Fibroblast of mammary gland (primary cell): ENCODE data around the gene SHC2.
"Not testable (repeated sequence)": the region's sequence is repeated elsewhere in the genome, so short reads cannot be mapped to it uniquely, and the experiment has no call there.

ENCODE experiments used
- DNase-seq: peaks from one replicate; pipeline ENCODE4 v3.0.0-alpha.2; 2010; ENCODE audit warnings: low read depth
- H3K4me3 ChIP-seq: 2 replicates; pipeline ENCODE4 v1.5.1; 2011; ENCODE audit warnings: low read depth, mild to moderate bottlenecking, low read length, moderate library complexity; ENCODE audit not compliant: control insufficient read depth
- TF ChIP-seq, protein P1 (sequence below): conservative IDR thresholded peaks from 2 replicates; pipeline ENCODE4 v1.5.1; 2011; ENCODE audit warnings: low read depth, low read length, inconsistent platforms; ENCODE audit not compliant: control insufficient read depth, insufficient read depth

The SHC2 gene

GRCh38 chr19:390386-391206 lies 70.2 kb downstream of the SHC2 start:
- no peak overlapping the region for H3K4me3 ChIP-seq
- TF ChIP-seq, protein P1, sequence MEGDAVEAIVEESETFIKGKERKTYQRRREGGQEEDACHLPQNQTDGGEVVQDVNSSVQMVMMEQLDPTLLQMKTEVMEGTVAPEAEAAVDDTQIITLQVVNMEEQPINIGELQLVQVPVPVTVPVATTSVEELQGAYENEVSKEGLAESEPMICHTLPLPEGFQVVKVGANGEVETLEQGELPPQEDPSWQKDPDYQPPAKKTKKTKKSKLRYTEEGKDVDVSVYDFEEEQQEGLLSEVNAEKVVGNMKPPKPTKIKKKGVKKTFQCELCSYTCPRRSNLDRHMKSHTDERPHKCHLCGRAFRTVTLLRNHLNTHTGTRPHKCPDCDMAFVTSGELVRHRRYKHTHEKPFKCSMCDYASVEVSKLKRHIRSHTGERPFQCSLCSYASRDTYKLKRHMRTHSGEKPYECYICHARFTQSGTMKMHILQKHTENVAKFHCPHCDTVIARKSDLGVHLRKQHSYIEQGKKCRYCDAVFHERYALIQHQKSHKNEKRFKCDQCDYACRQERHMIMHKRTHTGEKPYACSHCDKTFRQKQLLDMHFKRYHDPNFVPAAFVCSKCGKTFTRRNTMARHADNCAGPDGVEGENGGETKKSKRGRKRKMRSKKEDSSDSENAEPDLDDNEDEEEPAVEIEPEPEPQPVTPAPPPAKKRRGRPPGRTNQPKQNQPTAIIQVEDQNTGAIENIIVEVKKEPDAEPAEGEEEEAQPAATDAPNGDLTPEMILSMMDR: no peak
- DNase-seq: no peak

- TF ChIP-seq, protein P1: no peak
- DNase-seq: no peak
- H3K4me3 ChIP-seq: no peak overlapping the region
Measured at GRCh38 chr19:389935-390289, 70.9 kb downstream of the SHC2 start.

DNA sequence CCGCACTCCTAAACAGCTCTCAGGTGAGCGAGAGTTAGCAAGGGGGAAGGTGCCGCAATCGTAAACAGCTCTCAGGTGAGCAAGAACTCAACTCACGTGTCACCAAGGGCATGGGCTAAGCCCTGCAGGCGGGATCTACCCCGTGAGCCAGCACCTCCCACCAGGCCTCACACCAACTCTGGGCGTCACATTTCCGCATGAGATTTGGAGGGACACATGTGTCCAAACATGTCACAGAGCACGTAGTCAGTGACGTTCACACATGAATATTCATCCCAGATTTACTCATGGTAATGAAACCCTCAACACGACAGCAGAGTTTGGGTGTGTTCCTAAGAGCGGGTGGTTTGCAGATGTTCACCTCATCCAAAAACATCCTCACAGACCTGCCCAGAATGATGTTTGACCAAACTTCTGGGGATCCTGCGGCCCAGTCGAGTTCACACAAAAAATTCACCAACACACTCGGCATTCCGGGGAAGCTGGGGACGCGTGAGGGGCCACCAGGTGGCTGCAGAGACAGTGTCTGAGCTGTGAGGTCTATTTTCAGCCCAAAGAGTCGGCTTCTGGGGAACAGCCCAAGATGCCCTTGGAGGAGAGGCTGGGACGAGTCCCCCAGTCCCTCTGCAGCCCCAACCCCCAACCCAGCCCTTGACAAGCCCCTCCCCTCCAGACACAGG lies 71.4 kb downstream of the SHC2 start:
- TF ChIP-seq, protein P1: no peak
- no peak overlapping the region for H3K4me3 ChIP-seq
- no peak for DNase-seq

- TF ChIP-seq, protein P1: no peak
- DNase-seq: no peak
- no peak overlapping the region for H3K4me3 ChIP-seq
Measured at GRCh38 chr19:388691-389090, 72.1 kb downstream of the SHC2 start.

DNA sequence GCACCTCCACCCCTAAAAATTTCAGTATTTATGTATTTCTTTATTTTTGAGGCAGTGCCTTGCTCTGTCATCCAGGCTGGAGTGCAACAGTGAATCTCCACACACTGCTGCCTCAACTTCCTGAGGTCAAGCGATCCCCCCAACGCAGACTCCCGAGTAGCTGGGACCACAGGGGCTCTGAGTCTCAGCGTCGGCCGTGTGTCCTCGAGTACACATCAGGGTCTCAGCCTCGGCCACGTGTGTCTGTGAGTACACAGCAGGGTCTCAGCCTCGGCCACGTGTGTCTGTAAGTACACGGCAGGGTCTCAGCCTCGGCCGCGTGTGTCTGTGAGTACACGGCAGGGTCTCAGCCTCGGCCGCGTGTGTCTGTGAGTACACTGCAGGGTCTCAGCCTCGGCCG lies 73.1 kb downstream of the SHC2 start:
- TF ChIP-seq, protein P1: no peak
- no peak overlapping the region for H3K4me3 ChIP-seq
- DNase-seq: no peak

- DNase-seq, H3K4me3 ChIP-seq: not testable (repeated sequence)
Measured at GRCh38 chr19:386632-387301, 74.1 kb downstream of the SHC2 start.

DNA sequence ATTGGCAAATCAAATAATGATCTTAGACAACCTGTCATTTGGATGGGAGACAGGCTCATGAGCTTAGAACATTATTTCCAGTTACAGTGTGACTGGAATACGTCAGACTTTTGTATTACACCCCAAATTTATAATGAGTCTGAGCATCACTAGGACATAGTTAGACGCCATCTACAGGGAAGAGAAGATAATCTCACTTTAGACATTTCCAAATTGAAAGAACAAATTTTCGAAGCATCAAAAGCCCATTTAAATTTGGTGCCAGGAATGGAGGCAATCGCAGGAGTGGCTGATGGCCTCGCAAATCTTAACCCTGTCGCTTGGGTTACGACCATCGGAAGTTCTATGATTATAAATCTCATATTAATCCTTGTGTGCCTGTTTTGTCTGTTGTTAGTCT lies 74.6 kb downstream of the SHC2 start:
- DNase-seq, H3K4me3 ChIP-seq: not testable (repeated sequence)
